Activated CD4-positive, CD25-positive, alpha-beta regulatory T cell treated with anti-CD3 and anti-CD28 coated beads, Interleukin-2, amount 50 U/mL, for 16 hours (primary cell): ENCODE results near the gene TOM1L1.

Experiments used
- DNase-seq: peaks from one replicate; pipeline ENCODE4 v3.0.0-alpha.2; 2020; ENCODE audit warnings: low read depth, low spot score

Gene TOM1L1

GRCh38 chr17:54898576-54898975 lies 2.1 kb upstream of the TOM1L1 start:
- DNase-seq = no peak

DNA sequence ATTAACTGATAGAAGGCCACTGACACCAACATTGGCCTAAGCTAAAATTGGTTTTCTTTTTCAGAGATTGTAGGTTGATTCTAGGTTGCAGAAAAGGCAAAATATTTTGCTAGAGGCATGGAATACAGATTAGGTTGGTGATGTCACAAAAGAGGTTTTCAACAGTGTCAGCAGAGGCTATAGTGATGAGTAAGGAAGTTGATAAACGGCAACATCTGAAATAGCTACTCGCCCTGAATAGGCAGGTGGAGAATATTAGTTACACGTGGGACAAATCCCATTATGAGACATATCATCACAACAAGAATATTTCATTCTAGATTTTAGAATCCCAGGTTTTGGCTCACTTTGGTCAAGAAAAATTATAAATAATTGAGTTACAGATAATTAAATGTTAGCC lies 1.5 kb upstream of the TOM1L1 start:
- DNase-seq = no peak

DNA sequence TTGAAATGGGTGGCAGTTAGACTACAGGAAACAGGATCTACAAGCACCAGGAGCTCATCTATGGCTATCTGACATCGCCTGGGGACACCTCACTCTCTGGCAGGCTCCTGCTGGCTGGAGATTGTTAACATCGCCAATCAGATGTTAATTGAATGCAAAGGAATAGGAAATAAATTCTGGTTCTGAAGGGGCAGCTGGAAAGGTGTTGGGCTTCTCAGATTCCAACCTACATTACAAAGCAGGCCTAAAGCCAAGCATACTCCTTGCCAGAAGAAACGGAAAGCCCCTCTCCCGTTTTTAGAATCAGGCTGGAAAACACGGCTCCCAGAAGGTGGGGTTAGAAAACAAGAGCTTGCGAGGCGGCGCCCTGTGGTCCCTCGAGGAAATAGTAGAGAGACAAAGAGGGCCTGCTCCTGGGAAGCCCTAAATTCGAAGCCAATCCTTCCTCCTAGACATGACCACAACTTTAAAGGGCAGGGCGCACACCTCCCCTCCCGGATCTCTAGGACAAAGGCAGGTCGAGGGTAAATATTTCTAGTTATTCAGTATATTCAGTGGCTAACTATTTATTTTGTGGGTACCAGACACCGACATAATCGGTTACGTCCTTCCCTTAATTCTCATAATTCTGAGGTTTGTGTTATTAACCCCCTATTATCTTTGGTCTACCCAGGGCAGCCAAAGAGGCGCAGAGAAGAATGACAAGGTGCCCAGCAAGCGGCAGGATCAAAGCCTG lies 763 bp upstream of the TOM1L1 start:
- DNase-seq = no peak

DNA sequence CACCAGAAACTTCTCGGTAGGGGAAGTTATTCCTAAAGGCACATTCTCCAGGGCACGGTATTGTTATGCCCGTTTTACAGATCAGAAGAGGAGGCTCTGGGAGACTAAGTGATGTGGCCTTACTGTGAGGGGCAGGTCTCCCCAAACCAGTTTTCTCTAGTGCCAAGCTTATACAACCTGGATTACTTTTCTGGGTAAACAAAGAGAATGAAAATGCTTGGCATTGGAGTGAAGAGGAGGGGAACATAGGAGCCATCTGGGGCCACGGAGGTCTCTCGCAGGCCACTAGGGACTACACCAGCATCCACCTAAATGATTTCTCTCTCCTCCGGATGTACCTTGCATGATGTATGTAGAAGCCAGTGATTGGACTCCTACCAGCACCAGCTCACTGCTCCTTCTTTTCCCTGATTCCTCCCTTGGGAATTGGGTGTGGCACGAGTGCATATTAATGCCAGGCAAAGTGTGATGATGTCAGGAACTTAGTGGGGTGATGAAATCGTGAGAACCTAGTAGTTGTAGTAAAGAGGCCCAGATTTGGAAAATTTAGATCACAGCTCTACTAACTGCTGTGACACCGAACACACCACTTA lies 674 bp downstream of the TOM1L1 start:
- DNase-seq = no peak

DNA sequence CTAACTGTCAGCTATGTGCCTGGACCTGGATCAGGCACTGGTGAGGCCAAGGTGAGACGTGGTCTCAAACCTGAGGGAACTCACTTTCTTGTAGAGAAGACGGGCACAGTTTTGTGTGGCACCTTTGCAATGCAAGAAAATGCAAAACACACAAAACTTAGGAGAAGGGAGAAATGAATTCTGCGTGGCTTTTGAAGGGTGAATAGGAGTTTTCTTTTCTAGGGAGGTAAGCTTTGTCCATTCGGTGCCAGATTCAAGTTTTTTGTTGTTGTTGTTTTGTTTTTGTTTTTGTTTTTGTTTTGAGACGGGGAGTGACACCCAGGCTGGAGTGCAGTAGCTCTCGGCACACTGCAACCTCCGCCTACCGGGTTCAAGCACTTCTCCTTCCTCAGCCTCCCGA lies 1.4 kb downstream of the TOM1L1 start:
- DNase-seq = no peak

DNA sequence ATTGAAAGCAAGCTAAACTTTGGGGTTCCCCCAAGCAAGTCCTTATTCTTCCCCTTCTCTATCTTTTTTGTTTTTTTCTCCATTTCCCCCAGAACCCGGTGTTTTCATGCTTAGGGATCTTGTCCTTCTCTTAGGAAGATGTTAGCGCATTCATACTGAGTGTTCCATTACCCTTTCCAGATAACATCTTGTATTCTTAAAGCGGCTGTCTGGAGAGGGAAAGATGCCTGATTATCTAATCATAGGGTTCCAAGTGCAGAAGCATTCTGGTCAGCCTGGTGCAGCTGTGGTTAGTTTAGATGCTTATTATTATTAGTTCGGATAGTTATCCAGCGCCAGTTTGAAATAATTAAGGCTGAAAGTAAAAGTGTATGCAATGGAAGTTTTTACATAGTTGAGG lies 2.0 kb downstream of the TOM1L1 start:
- no peak for DNase-seq

DNA sequence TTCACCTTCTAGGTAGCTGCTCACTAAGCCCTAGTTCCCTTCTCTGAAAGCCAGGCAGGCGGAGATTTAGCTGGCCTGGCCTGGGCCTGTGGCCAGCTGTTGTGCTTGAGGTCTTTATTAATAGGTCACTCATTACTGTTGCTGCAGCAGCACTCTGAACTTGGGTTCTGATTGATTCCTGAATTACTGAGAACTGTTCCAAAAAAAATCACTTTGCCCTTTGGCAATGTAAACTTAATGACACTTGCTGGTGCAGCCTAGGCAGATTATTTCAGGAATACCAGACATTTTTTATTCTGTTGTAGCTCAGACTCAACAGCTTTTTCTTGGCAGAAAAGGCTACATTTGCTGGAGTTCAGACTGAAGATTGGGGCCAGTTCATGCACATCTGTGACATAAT lies 2.7 kb downstream of the TOM1L1 start:
- DNase-seq = no peak

GRCh38 chr17:54906683-54907082 lies 6.0 kb downstream of the TOM1L1 start:
- DNase-seq = no peak

DNA sequence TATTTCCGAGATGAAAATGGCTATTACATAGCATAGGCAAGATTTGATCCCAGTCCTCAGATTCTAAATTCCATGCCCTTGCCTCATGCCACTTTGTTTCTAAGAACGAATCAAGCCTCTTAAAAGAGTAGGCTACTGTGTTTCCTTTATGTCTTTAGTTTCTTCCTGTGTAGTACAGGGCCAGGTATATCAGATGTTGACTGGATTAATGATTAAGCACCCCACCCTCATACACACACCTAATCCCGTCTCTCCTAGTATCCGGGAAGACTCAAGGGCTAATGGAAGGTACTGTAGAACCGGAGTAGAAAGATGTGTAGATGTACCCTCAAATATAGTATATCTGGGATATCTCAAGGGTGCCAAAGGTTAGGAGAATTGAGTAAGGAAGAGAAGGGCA lies 6.7 kb downstream of the TOM1L1 start:
- no peak for DNase-seq

DNA sequence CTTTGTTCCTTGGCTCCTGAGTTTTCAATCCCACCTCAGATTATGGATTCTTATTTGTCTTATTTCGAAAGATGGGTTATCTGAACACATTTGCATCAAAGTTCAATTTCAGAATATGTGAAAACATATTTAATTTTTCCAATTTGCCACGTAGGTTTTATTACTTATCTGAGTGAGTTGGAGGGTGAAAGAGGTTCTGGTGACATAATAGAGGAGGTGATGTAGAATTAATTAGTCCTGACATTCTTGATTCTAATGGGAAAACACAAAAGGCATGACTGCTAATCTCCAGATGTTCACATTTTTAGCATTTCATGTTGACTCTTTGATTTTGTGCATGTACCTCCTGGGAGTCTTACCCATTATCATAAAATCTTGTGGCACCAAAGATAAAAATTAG lies 9.1 kb downstream of the TOM1L1 start:
- DNase-seq = no peak

DNA sequence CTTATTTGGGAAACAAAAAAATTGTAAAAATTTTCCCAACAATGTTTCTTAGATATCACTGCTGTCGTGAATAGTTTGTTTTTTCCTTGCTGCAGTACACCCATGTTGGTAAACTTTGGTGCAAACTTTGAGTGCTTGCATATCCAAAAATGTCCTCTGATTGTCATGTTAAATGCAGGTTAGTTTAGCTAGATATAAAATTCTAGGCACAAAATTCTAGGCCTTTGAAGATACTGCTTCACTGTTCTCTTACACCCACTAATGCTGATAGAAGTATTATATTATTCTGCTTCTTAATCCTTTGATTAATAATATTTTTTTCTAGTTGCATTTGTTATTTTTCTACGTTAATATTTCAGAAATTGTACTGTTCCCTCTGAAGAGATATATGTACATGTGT lies 16.1 kb downstream of the TOM1L1 start:
- DNase-seq = no peak

GRCh38 chr17:54919425-54919824 lies 18.8 kb downstream of the TOM1L1 start:
- no peak for DNase-seq

- no peak for DNase-seq
Observed at GRCh38 chr17:54920819-54921218, 20.2 kb downstream of the TOM1L1 start.

DNA sequence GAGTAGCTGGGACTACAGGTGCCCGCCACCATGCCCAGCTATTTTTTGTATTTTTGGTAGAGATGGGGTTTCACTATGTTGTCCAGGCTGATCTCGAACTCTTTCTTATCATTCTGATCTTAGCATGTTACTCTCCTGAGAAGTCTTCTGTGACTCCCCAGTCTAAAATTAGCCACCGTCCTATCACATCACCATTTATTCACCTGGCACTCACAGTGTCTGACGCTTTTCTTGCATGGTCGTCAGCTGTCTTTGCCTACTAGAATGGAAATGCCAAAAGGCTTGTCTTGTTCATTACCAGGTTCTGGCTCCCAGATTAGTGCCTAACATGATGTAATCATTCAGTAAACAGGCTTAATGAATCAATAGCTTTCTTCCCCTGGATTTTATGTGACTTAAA lies 23.8 kb downstream of the TOM1L1 start:
- DNase-seq = no peak

DNA sequence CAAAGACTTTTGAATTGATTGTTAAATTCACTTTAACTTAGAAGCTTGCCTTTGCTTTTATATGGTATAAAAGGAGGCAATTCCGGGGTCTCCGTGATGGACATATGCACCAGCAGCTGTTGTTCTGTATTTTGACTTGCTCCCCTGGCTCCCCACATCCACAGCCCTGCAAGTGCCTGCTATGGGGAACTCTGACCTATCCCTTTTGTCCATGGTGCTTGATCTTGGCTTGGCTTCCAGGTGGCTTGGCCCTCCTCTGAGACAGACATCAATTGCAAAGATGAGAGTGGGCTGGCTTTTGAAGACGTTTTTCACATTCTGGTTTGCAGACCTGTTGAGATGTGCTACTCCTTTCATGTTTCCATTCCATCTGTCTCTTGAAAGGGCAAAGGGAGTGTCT lies 26.9 kb downstream of the TOM1L1 start:
- no peak for DNase-seq

DNA sequence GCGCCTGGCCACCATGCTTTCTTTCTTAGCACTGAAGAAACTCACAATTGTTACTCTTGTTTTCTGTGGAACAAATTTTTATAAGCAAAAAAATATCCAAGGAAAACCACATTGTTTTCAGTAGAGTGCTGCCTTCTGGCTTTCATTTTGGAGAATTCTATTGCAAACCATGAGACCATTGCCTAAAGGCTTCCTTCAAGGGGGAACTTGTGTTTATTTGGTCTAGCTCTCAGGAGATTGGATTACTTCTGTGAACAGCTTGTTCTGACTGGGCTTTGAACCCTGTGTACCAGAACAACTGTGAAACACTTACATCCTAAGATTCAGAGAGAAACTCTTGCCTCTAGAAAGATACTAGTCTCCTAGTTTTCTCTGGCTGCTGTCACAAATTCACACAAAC lies 32.1 kb downstream of the TOM1L1 start:
- DNase-seq = no peak

GRCh38 chr17:54933921-54934320 lies 33.3 kb downstream of the TOM1L1 start:
- DNase-seq = no peak

DNA sequence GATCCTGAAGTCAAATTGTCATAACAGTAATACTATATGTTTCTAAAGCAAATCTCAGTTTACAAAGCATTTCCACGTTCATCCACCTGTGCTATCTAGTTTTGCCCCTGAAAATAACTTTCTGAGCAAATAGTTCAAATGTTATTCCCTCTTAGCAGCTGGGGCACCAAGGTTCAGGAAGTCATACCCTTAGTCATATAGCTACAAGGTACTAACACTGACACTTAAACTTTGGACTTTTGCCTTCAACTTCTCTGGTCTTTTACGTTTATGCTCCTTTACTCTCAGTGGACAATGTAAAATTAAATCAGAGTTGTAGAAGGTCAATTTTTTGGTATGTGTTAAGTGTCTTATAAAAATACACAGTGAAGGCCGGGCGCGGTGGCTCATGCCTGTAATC lies 34.8 kb downstream of the TOM1L1 start:
- DNase-seq = no peak

GRCh38 chr17:54937018-54937417 lies 36.4 kb downstream of the TOM1L1 start:
- no peak for DNase-seq

DNA sequence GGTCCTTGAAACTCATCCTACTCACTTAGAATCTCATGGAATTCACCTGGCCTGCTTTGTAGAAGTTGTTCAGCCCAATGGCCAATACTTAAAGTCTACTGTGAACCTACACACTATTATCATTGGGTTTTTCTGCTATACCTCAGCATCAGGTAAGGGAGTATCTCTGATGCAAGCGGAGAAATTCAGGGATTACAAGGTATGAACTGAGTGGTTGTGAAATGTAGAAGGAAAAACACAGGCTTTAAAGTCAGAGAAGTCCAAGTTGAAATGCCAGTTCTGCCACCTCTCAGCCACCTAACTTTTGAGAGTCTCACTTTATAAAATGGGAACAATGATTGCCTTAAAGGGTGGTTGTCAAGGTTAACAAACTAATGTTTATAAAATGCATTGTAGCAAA lies 36.8 kb downstream of the TOM1L1 start:
- DNase-seq = no peak

- no peak for DNase-seq
Observed at GRCh38 chr17:54941285-54941684, 40.6 kb downstream of the TOM1L1 start.

DNA sequence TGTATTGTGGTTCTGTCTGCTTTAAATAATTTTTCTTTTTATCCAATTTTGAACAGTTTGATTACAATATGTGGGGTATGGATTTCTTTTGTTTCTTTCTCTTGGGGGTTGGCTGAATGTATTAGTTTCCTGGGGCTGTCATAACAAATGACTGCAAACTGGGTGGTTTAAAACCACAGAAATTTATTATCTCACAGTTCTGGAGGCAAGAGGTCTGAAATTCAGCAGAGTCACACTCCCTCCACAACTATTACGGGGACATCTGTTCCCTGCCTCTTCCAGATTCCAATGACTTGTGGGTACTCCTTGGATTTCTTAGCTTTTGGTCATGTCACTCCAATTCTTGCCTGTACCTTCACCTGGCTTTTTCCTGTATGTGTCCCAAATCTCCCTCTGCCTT lies 44.1 kb downstream of the TOM1L1 start:
- no peak for DNase-seq

- no peak for DNase-seq
Observed at GRCh38 chr17:54945231-54945630, 44.6 kb downstream of the TOM1L1 start.

DNA sequence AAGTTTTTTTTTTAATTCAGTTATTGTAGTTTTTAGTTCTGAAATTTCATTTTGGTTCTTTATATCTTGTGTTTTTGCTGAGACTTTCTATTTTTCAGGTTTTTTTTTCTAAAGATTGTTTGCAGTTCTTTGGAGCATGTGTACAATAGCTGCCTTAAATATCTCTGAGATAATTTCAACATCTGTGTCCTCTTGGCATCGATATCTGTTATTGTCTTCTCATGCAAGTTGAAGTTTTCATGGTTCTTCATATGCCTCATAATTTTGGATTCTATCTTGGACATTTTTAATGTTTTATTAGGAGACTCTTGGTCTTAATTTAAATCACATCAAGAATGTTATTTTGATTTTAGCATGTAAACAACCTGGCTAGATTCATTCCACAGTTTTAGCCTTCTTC lies 45.0 kb downstream of the TOM1L1 start:
- no peak for DNase-seq
